Pancreas (tissue), 10 donors: ENCODE results near the gene C11orf71. TPM values are rescaled to one million over a fixed set of nuclear protein-coding genes. Genes with fewer than 3 reads are reported as not detected.
A peak's percentile ranks its signal among the peaks of the same experiment; 100 is the strongest.

Experiments used
- ATAC-seq, 4 donors: fragments of 200-7000 bp; cut with Tn5 transposase; one replicate each; pipeline versions ENCODE4 v1.8.0 to v1.9.1; 2020; ENCODE audit warnings: mild to moderate bottlenecking in 4 of 4, moderate library complexity in 4 of 4
- DNase-seq, 6 donors: peaks; one replicate each; pipeline ENCODE4 v3.0.0-alpha.2; 2020
- FAIRE-seq: peaks from 2 replicates; lab custom pipeline; 2012; peaks lifted over from hg19 to GRCh38; lab: Jason Lieb, UNC
- H3K27ac ChIP-seq, 4 donors: fragments of 200-600 bp; sonication (generic); 1 replicate in 3 of 4; 2 replicates in 1 of 4; pipeline versions ENCODE4 v1.5.0 to v1.8.0; 2020
- H3K27me3 ChIP-seq, 4 donors: fragments of 200-600 bp; one replicate each; pipeline ENCODE4 v1.8.0; 2021
- H3K36me3 ChIP-seq, 3 donors: fragments of 200-600 bp; sonication (generic) in 1 of 3; one replicate each; pipeline versions ENCODE4 v1.5.0 to v1.8.0; 2020 to 2021
- H3K4me1 ChIP-seq, 3 donors: fragments of 200-600 bp; one replicate each; pipeline ENCODE4 v1.8.0; 2021
- H3K4me3 ChIP-seq, 4 donors: fragments of 200-600 bp; sonication (generic) in 2 of 4; one replicate each; pipeline versions ENCODE4 v1.5.0 to v1.8.0; 2020 to 2021
- H3K9me3 ChIP-seq, 4 donors: fragments of 200-600 bp; one replicate each; pipeline ENCODE4 v1.8.0; 2021
- WGBS, 2 donors: extraction: QIAGEN DNeasy Blood & Tissue Kit; methylation state at CpG; one replicate each; pipeline ENCODE4 v1.1.7; 2013; 5-methylcytosine and 5-hydroxymethylcytosine counted together
- intact Hi-C, 3 donors: fragments of 100-400 bp; cut with DNase I; formaldehyde crosslinking; loops; one replicate each; pipeline versions ENCODE4 v1.11.1 to v1.14.2; 2022
- polyA plus RNA-seq, 2 donors: library from polyadenylated mRNA; stranded (reverse); fragments of 200-250 nt; gene quantifications; one replicate each; pipeline ENCODE4 v1.2.3, GENCODE V29; 2013
- total RNA-seq, 6 donors: library from RNA; stranded (reverse); fragmentation: NEBNext Ultra II Directional in 4 of 6; extraction: Animal tissue kit (Norgen Biotek cat#: 25700) in 4 of 6; gene quantifications; one replicate each; pipeline versions ENCODE4 v1.2.1 to v1.2.4, GENCODE V29; 2021 to 2023
- TF ChIP-seq, protein P1 (sequence below), 4 donors: fragments of 200-600 bp; sonication (generic) in 3 of 4; IDR thresholded peaks; one replicate each; pipeline versions ENCODE4 v1.5.0 to v1.8.0; 2021; ENCODE audit warnings: antibody characterized with exemption in 4 of 4
- donor health status: healthy with polysubstance abuse.
- donor health status: DM: no; HTN: no; CAD: no; lungs with moderate emphysema.
- donor health status: DM: no; HTN: no; CAD: no.
- donor health status: control.
- donor health status: control.
- donor health status: Bipolar disorder and iron deficiency.
- donor health status: DM: yes; HTN: yes; CAD: no.
- donor health status: DM: no; HTN: no; CAD: no.
- donor health status: DM: no; HTN: no; CAD: no.
- donor health status: DM: yes; HTN: yes; CAD: no.

C11orf71 gene
- total and polyA plus RNA-seq, 8 donors, result 4.7 to 11.3 (median 5.6) TPM

DNA sequence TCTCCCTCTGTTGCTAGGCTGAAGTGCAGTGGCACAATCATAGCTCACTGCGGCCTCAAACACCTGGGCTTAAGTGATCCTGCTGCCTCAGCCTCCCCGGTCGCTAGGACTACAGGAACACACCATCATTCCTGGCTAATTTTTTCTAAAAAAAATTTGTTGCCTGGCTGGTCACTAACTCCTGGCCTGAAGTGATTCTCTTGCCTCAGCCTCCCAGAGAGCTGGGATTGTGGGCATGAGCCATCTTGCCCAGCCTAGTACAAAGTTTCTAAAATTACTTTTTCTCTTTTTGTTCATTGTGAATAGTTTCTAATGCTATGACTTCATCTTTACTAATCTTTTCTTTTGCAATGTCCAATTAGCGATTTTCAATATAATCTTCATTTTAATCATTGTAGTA is 12.6 kb upstream of the C11orf71 start:
- 91 to 93% methylated on average over 4 of the region's 4 CpGs for WGBS, 2 donors
- TF ChIP-seq, protein P1, sequence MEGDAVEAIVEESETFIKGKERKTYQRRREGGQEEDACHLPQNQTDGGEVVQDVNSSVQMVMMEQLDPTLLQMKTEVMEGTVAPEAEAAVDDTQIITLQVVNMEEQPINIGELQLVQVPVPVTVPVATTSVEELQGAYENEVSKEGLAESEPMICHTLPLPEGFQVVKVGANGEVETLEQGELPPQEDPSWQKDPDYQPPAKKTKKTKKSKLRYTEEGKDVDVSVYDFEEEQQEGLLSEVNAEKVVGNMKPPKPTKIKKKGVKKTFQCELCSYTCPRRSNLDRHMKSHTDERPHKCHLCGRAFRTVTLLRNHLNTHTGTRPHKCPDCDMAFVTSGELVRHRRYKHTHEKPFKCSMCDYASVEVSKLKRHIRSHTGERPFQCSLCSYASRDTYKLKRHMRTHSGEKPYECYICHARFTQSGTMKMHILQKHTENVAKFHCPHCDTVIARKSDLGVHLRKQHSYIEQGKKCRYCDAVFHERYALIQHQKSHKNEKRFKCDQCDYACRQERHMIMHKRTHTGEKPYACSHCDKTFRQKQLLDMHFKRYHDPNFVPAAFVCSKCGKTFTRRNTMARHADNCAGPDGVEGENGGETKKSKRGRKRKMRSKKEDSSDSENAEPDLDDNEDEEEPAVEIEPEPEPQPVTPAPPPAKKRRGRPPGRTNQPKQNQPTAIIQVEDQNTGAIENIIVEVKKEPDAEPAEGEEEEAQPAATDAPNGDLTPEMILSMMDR (IDR thresholded peaks at IDR 0.05), result no peak
- no peak overlapping the region for H3K4me3 ChIP-seq
- ATAC-seq (peak in 2 of 4 donors; percentile 30 to 47), DNase-seq (no peak), FAIRE-seq (no peak)
- no peaks in the 10 kb centered on the region for H3K4me1 ChIP-seq
- peaks cover 0 to 21% (median 0%) of the 10 kb centered on the region in 3 donors for H3K36me3 ChIP-seq
- no peaks in the 10 kb centered on the region for H3K9me3 ChIP-seq
- no peak overlapping the region for H3K27ac ChIP-seq
- no peaks in the 10 kb centered on the region for H3K27me3 ChIP-seq
- intact Hi-C loops, result no loop called here

DNA sequence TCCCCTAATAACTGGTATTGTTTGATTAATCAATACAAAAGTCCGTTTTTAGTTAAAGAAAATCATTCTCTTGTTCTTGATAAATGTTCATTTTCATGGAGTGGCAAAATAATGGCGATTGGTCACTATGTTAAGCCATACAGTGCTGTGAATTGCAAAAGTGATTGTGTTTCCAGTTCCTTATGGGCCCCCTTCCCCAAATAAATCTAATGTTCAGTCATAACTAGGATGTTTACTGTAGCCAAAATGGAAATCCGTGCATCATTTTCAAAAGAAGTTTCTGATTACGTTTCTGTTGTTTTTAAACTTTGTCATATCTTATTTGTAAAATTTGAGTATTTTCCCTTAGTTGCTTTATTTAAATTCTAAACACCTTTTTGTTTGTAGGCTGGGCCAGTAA is 1.0 kb upstream of the C11orf71 start:
- Histone ChIP-seq H3K9me3 (no peaks in the 10 kb centered on the region), H3K4me3 (peak overlapping the region in 3 of 4 donors; percentile 60 to 76 (median 60)), H3K4me1 (peaks cover 10 to 34% (median 26%) of the 10 kb centered on the region in 3 donors), H3K27me3 (no peaks in the 10 kb centered on the region), H3K27ac (peak overlapping the region in 3 of 4 donors; percentile 93 to 98 (median 98)), H3K36me3 (peaks cover 0 to 8% (median 0%) of the 10 kb centered on the region in 3 donors)
- TF ChIP-seq, protein P1 (IDR thresholded peaks at IDR 0.05), result no peak
- ATAC-seq, result no peak
- intact Hi-C loops, result no loop called here
- no peak for DNase-seq
- WGBS, 2 donors, result 1 to 2% methylated on average over 4 of the region's 4 CpGs
- FAIRE-seq, result peak; percentile 43

DNA sequence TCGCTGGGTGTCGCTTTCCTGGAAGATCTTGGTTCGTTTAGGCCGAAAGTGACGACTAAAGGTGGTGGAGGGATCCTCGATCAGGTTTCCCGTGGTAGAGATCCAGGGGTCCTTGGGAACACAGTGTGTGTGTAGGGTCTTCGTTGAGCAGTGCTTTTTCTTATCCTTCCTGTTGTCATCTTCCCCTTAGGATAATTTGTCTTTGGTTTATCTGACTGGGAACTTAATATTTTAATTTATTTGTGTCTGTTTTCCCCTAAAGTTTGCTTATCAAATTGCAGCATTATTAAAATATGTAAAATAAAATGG is 558 bp upstream of the C11orf71 start:
- WGBS, 2 donors, result 0 to 1% methylated on average over 8 of the region's 8 CpGs
- FAIRE-seq (no peak), DNase-seq (no peak), ATAC-seq (no peak)
- TF ChIP-seq, protein P1 (IDR thresholded peaks at IDR 0.05), result no peak
- peaks cover 0 to 3% (median 0%) of the 10 kb centered on the region in 3 donors for H3K36me3 ChIP-seq
- intact Hi-C loops, result no loop called here
- H3K27ac ChIP-seq, result peak overlapping the region; percentile 93 to 98 (median 98)
- no peaks in the 10 kb centered on the region for H3K9me3 ChIP-seq
- no peaks in the 10 kb centered on the region for H3K27me3 ChIP-seq
- H3K4me3 ChIP-seq, result peak overlapping the region; percentile 60 to 76 (median 62)
- peaks cover 10 to 34% (median 26%) of the 10 kb centered on the region in 3 donors for H3K4me1 ChIP-seq

DNA sequence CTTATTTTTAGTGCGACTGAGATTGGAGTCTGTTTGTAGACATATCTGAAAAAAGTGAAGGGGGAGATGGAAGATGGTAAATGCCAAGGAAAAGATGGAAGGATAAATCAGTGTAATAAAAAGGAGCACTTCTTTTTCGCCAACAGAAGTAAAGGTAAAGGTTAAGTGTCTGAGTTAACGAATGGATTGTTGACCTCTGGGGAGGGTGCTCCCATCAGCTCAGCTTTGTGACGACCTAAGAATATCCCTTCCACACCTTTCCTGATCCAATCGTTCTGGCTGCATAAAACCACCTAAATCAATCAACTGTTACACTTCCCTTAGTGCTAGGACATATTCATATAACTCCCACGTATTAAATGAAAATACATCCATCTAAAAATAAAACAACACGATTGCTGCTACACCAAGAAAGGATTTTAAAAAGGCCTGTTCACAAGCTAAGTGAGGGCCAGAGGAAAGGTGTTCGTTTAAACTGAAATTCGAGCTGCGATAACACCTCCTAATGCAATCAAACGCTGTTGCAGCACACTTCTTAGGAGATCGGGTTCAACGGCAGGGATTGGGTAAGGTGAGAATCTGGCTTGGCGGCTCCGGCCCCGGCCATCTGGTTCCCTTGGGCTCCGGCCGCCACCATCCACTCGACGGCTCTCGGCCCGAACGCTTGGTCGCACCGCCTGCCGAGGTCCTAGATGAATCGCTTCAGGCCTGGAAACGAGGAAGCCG is 658 bp downstream of the C11orf71 start:
- peak; percentile 73 to 78 (median 76) for ATAC-seq
- Histone ChIP-seq H3K4me3 (peak overlapping the region; percentile 53 to 76 (median 60)), H3K9me3 (no peaks in the 10 kb centered on the region), H3K36me3 (no peaks in the 10 kb centered on the region), H3K4me1 (peaks cover 10 to 34% (median 26%) of the 10 kb centered on the region in 3 donors), H3K27me3 (no peaks in the 10 kb centered on the region), H3K27ac (peak overlapping the region; percentile 93 to 98 (median 98))
- intact Hi-C loops, result no loop called here
- TF ChIP-seq, protein P1 (IDR thresholded peaks at IDR 0.05), result no peak
- peak; percentile 5 for FAIRE-seq
- DNase-seq, result peak; percentile 54 to 87 (median 72)
- WGBS, 2 donors, result 1% methylated on average over 29 of the region's 29 CpGs
